NCI-H146 treated with DMSO at 0.1 percent for 48 hours (cell line): ENCODE results near the gene SLIT3.
"Not testable (repeated sequence)": the region's sequence is repeated elsewhere in the genome, so short reads cannot be mapped to it uniquely, and the experiment has no call there.

Experiments used
- DNase-seq: peaks from one replicate; lab custom pipeline; 2025; ENCODE audit not compliant: unreplicated experiment; lab: John Stamatoyannopoulos, UW

The SLIT3 gene

GRCh38 chr5:168756453-168757391, 544.2 kb downstream of the SLIT3 start:
- DNase-seq, result no peak

DNA sequence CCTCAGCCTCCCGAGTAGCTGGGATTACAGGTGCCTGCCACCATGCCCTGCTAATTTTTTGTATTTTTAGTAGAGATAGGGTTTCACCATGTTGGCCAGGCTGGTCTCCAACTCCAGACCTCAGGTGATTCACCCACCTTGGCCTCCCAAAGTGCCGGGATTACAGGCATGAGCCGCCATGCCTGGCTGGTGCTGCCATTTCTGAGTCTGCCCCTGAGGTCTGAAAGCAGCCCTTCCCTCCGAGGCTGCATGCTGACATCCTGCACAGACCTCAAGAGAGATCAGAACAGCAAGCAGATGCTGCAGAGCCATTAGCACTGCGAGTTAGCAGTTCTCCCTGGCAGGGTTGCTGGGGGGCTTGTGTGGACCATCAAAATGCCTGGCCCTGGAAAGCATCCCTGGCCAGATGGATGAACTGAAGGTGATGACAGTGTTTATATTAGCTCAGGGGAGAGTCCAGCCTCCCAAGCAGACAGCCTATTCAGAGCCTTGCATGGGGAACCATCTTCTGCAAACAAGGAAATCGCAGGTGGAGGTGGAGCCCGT, 545.3 kb downstream of the SLIT3 start:
- no peak for DNase-seq

DNA sequence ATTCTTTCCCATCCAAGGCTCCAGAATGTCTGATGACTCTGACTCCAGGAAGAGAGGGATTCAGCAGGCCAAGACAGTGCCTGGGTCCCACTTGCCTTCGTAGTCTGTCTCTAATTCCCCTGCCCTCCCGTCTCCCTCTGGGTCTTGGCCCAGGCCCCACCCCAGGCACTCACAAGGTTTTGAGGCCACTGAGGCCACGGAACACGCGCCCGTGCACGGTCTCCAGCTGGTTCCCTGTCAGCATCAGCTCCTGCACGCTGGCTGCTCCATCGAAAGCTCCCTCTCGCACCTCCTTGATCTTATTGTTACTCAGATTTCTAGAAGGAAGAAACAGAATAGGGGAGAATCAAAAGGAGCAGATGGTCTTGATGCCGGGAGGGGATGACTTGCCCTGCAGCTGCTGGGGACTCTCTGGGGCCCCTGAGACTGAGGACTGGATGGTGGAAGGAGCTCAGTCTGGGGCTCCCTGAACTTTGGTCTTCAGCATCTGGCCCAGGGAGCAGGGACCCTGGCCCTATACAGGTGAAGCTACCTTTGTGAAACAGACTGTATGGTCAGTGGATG, 547.2 kb downstream of the SLIT3 start:
- no peak for DNase-seq

DNA sequence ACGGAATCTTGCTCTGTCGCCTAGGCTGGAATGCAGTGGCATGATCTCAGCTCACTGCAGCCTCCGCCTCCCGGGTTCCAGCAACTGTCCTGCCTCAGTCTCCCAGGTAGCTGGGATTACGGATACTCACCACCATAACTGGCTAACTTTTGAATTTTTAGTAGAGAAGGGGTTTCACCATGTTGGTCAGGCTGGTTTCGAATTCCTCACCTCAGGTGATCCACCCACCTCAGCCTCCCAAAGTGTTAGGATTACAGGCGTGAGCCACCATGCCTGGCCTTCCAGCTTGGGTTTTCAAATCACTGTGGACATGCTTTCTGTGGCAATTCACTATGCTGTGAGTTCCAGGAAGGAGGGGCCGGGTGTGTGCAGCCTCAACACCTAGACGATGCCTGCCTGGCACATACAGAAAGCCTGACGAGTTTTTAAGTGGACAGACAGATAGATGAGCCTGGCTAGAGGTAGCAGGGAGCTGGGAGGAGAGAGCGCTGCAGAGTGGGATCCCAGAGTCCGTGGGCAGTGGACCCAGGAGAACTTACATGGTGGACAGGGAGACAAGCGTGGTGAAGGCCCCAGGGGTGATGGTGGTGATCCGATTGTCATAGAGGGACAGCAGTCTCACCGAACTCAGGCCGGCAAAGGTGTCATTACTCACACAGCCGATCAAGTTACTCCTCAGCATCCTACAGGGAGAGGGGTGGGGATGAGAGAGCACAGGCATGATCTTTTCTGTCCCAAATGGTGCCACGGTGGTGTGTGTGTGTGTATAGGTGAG, 548.3 kb downstream of the SLIT3 start:
- DNase-seq, result no peak

GRCh38 chr5:168752012-168752411, 548.9 kb downstream of the SLIT3 start:
- no peak for DNase-seq

DNA sequence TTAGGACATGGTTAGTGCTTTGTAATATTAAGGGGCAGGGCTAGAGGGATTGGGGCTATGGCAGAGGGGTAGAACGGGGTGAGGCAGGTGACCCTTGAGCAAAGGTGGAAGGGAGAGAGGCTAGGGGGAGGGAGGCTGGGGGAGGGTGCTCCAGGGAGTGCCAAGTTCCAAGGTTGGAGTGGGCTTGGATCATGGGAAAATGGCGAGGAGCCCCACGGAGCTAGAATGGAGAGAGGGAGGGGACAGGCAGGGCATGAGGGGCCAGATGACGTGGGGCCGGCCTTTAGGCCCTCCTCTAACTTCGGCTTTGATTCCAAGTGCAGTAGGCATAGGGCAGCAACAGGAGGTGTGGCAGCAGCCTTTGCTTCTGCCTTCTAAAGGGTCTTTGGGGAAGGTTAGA, 550.0 kb downstream of the SLIT3 start:
- no peak for DNase-seq

DNA sequence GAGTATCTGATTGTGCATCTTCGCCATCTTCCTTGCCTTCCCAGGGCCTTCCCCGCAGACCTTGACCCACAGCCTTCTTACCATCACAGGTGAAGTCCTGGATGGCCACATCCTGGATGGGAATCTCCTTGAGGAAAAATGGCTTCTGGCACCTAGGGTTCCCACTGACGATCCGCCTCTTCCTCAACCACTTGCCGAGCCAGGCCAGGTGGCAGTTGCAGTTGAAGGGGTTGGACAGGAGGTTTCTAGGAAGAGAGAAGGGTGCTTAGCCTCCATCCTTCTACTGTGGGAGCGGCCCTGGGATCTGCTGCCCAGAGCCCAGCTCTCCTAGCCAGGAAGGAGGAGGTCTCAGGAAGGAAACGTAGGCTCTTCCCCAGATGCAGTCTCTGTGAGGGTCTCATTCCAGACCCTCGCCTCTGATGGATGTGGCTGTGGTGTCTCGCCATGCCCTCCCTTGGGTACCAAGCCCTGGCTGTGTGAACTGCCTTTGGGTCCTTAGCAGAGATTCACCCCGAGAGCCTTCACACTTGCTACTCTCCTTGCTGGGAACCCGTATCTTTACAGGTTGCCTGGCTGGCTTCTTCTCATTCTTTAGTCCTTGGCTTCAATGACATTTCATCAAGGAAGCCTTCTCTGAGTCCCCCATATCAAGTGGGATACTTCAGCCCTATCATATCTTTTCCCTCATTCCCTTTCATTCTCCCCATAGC, 551.4 kb downstream of the SLIT3 start:
- DNase-seq, result no peak

- no peak for DNase-seq
These were observed 552.8 kb downstream of the SLIT3 start for GRCh38 chr5:168747987-168748777.

DNA sequence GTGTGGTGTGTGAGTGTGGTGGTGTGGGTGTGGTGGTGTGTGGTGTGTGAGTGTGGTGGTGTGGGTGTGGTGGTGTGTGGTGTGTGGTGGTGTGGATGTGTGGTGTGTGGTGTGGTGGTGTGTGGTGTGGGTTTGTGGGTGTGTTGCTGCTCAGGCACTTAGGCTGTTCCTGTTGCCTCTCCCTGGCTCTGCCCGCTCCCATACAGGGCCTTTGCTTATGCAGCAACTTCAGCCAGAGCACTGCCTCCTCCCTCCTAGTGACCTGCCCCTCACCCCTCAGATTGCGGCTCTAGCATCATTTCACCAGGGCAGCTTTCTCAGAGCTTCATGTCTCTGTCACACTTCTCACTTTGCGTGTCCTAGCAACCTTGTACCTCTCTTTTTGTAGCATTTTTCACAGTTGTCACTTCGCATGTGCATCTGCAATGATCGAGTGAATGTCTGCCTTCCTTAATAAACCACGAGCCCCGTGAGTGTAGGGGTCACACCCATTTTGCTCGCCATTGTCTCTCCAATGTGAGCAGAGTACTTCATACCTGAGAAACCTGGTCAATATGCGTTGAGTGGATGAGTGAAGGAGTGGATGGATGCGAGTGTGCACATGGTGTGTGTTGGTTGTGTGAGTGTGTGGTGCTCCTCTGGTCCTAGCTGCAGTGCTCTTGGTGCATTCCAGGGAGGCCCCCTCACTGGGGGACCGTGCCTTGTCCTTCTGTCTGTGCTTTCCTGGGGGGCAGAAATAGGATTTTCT, 553.9 kb downstream of the SLIT3 start:
- DNase-seq, result no peak

- not testable (repeated sequence) for DNase-seq
These were observed 554.6 kb downstream of the SLIT3 start for GRCh38 chr5:168746126-168746892.

DNA sequence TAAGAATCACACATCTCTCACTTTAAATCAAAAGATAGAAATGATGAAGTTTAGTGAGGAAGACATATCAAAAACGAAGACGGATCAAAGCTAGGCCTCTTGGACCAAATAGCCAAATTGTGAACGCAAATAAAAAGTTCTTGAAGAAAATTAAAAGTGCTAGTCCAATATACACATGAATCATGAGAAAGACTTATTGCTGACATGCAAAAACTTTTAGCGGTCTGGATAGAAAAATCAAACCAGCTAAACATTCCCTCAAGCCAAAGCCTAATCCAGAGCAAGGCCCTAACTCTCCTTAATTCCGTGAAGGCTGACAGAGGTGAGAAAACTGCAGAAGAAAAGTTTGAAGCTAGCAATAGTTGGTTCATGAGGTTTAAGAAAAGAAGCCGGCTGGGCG, 557.3 kb downstream of the SLIT3 start:
- no peak for DNase-seq

DNA sequence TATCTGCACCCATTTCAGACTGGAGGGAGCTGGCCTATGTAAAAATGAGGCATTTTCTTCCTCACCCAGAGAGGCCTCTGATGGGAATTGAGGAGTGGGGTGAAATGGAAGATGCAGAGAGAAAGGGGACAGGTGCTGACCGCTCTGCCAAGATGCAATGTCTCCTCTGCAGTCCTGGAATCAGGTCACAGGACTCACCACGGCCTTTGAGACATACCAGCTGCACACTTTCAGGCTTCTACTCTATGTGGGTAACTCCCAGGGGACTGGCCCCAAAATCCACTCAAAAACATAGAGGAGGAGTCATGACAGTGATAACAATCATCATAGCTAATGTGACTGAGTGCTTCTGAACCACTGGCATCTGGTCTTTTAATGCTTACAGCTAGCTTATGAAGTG, 558.6 kb downstream of the SLIT3 start:
- not testable (repeated sequence) for DNase-seq

- no peak for DNase-seq
These were observed 560.1 kb downstream of the SLIT3 start for GRCh38 chr5:168740811-168741213.

GRCh38 chr5:168740092-168740800, 560.7 kb downstream of the SLIT3 start:
- no peak for DNase-seq

- no peak for DNase-seq
These were observed 563.9 kb downstream of the SLIT3 start for GRCh38 chr5:168737066-168737465.

- no peak for DNase-seq
These were observed 564.6 kb downstream of the SLIT3 start for GRCh38 chr5:168736281-168736831.

GRCh38 chr5:168734620-168735300, 566.2 kb downstream of the SLIT3 start:
- DNase-seq, result no peak
